CD4-positive, alpha-beta T cell treated with Interleukin-15 for 1 hour (primary cell): ENCODE measurements around the gene COMMD10.

Experiments
- DNase-seq: peaks from one replicate; pipeline ENCODE4 v3.0.0-alpha.2; 2020

Gene COMMD10

DNA sequence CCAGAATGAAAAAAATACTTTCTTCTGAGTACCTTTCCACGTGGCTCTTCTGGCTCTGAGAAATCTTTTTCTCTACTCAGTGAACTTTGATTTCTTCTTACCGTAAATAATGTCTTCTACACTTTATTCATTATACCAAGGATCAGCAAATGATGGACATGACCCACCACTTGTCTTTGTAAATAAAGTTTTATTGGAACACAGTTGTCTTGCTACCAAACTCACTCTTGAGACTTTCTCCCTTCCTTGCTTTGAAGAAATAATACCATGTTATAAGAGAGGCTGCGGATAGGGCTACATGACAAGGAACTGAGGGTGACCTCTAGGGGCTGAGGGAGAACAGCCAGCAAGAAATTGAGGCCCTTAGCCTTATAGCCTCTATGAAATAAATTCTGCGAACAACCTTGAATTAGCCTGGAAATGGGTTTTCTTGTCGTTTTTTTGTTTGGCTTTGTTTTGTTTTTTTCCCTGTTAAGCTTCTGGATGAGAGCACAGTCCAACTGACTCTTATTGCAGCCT is 212.5 kb downstream of the COMMD10 start:
- DNase-seq, result no peak

DNA sequence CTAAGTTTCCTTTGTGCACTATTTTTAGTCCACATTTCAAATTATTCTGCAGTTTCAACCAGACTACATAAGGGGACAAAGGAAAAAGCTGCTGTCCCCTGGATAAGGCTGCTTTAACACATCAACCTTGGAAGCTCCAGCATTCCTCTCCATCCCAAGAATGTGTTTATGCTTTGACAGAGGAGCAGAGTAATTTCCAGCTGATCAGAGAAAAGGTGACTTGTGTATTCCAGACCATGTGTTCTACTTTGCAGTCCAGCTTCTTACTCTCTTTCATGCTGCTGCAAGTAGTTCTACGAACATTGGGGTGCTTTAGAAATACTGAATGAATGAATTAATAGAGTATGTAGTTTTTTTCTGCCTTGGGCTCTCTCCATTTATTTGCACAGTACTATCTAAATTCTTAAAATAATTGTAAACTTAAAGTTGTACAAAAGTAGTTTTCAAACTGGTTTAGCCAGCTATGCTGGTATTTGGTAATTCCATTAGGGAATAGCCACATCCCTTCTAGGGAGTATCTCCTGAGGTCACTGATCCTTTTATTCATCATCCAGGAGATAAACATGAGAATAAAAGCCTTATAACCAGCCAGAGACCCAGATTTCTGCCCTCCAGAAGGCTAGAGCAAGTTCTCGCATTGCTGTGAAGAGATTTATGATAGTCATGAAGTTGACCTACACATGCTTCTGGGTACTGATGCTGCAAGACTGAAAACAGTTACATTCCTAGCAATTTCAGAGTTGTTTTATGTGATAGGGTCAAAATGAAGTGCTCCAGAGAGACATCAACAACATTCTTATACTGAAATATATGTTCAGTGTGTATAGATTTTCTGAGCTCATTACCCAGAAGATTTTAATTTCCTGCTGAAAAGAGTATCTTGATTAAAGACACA is 215.2 kb downstream of the COMMD10 start:
- no peak for DNase-seq

DNA sequence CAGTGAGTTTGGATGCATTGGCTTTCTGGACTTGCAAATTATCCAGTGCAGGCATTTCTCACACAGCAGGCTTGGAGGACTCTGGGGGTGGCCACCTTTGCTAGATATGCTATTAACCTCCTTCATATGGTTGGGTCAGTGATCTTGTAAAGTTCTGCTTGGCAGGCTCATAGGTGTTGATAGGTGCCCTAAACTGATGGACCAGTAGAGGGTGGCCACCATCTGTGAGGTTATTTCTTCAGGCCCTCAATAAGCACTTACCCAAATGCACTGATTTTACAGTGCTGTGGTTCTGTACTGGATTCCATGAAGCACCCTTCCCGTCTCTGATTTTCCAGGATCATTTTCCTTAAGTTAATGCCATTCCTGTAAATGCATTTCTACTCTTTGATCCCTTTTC is 216.3 kb downstream of the COMMD10 start:
- no peak for DNase-seq

DNA sequence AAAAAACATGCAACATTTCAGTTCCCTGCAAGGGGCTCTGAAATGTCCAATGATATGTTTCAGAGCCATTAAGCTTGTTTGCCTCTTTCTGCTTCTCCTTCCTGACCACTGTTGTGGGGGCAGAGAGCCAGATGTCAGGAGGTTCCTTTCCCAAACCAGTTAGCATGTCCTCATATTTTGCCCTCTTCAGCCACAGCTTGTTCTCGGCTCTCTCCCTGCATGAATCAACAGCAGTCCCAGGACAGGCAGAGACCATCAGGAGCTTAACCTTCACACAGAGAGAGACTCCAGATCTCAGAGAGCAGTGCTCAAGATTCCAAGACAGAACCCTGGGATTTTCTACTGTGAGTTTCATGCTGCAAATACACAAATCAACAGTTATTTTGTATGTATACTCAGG is 218.5 kb downstream of the COMMD10 start:
- no peak for DNase-seq

DNA sequence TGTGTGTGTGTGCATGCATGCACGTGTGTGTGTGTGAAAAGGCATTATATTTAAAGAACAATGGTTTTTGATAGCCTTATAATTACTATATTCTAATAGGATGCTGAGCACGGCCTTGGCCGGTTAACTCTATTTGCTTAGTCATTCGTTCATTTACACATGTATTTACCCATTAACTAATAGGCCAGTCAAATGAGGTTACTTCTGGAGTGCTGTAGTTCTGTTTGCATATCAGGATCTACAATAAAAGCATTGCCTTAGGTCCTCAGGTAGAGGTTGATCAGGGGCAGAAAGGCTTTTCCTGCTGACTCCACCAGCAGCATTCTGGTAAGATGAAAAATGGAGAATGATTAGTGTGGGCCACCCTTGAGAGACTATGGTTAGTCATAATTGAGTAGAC is 219.0 kb downstream of the COMMD10 start:
- DNase-seq, result no peak

DNA sequence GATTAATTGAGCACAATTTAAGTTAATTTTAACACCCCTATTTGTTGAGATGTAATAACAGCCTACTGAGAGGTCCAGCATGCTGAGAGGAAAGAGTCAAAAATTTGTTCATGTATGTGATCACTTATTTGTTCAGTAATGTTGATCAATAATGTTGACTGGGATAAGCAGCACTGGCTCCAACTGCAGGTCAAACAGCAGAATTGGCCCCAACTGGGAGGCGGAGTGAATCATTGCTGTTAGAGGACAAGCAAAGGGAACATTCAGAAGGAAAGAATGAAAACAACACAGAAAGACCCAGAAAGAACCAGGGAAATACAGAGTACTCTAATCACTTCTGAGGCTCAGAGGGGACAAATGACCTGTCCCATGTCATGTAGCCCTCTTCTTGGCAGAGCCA is 221.1 kb downstream of the COMMD10 start:
- DNase-seq, result no peak

DNA sequence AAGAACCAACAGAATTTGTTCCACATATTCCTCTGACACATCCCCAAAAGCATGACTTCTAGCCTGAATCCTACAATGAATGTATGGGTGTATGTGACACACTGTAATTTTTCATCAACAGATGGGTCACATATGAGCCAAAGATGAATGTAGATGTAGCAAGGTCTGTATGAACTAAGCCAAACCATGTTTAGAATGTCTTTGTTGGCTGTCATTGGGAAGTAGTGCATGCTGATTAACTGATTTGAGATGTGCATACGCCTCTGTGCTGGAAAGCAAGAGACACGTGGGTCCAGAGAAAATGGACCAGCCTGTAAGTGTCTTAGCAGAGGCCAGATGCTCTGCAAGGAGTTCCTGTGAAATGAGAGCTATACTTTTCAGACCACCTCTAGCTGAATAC is 222.0 kb downstream of the COMMD10 start:
- DNase-seq, result no peak

DNA sequence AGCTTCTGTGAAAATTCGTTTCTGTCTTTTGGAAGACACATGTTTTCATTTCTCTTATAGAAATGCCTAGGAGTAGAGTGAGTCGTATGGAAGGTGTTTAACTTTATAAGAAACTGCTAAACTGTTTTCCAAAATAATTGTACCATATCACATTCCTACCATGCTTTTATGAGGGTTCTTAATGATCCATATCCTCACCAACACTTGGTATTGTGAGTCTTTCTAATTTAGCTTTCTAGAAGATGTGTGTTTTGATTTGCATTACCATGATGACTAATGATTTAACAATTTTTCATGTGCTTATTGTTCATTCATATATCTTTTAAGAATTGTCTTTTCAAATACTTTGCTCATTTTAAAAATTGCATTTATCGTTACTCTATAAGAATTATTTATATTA is 223.6 kb downstream of the COMMD10 start:
- DNase-seq, result no peak

DNA sequence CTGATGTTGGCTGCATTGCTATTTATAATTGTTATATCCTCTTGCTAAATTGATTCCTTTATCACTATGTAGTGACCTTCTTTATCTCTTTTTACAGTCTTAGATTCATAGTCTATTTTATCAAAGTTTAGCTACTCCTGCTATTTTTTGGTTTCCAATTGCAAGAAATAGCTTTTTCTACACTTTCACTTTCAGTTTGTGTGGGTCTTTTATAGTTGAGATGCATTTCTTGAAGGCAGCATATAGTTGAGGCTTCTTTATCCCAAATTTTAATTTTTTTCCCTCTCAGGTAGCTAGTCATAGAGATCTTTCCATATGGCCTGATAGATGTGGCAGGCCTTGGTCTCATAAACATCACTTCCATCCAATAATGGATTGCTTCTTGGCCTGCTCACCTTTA is 228.5 kb downstream of the COMMD10 start:
- DNase-seq, result no peak

DNA sequence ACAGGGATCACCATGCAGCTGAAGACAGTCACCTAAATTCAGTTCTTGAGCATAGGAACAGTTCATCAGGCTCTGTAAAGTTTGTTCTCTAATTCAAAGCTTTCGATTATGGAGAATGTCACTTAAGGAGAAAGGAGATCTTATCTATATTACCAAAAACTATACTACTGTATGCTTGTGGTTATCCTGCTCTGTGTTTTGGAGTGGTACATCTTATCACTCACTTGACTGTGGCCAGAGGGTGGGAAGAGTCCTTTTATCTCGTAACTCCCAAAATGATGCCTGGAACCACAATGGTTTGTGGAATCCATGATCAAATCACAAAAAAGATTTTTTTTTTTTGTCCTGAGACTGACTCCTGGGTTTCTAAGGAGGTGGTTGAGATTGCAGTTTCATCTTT is 230.7 kb downstream of the COMMD10 start:
- no peak for DNase-seq

DNA sequence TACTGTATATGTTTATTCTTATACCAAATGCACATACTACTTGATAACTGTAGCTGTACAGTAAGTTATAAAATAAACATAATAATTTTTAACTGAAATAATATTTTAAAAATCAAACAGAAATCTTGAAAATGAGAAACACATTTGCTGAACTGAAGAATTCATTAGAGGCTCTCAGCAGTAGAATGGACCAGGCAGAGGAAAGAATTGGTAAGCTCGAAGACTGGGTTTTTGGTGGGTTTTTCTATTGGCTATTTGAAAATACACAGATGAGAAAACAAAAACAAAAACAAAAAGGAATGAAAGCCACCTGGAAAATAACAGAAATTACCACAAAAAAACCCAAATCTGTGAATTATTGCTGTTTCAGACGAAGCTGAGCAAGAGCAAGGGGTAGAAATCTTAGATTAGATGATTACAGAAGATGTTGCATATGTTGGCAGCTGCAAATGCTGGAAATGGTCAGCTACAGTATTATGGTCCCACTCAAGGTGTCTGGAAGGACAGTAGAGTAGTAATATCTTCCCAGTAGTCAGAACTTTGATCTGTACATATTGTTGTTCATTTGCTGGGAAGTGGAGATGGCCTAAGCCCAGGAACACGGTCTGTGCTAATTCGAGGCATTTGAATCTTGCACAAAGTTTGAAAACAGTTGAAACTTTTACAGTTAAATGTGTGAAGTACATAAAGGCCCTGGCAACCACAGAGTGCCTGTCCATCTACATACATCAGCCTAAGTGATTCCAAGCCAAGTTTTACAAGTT is 233.4 kb downstream of the COMMD10 start:
- DNase-seq, result no peak

DNA sequence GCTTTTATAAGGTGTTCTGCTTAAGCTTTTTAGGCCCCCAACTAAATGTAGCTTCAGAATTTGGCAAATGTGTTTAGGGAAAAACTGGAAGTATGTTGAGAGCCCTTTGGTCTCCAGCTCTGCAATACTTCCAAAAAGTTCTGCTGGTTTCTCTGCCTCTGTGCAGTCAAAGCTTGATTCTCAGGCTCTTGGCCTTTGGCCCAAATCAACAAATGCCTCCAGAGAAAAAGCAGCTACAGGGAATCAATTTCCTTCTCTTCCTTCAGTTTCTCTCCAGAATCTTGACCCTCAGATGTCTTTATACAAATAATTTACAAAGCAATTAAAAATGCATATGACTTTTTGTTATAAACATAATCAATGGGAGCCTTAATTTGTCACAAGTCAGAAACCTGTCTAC is 235.7 kb downstream of the COMMD10 start:
- no peak for DNase-seq

DNA sequence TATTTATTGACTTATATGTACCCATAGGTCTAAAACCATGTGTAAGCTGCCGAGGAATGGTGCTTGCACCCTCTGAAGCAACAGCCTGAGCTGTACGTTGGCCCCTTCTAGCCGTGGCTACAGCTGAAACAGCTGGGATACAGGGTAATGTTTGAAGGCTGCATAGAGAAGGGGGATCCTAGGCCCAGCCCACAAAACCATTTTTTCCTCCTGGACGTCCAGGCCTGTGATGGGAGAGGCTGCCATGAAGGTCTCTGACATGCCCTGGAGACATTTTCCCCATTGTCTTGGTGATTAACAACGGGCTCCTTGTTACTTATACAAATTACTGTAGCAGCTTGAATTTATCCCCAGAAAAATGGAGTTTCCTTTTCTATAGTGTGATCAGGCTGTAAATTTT is 244.7 kb downstream of the COMMD10 start:
- no peak for DNase-seq

DNA sequence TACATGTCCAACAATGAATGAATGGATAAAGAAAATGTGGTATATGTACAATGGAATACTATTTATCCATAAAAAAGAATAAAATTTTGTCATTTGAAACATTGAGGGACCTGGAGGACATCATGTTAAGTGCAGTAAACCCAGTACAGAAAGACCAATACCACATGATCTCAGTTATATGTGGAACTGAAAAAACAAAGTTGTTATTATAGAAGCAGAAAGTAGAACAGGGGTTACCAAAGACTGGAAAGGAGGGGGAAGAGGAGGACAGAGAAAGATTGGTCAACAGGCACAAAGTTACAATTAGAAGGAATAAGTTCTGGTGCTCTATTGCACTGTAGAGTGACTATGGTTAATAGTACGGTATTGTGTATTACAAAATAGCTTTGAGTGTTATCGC is 256.0 kb downstream of the COMMD10 start:
- no peak for DNase-seq
